ENCODE data around the gene ARL2BP. TPM values are rescaled to one million over a fixed set of nuclear protein-coding genes. Genes with fewer than 3 reads are reported as not detected.

Gene ARL2BP
- total and polyA plus RNA-seq, 2 of the 4 experiments (the other 2 are of a cell fraction), result 46.9 to 73.7 TPM

GRCh38 chr16:57279780-57280638, 35.0 kb downstream of the ARL2BP start:
- no peak overlapping the region for H3K23ac ChIP-seq (ENCODE audit: low read depth, low read length)
- no peak overlapping the region for H3K4me3 ChIP-seq (ENCODE audit: insufficient read depth, low read depth, low read length)
- no peak overlapping the region for H2BK120ac ChIP-seq (ENCODE audit: low read depth, low read length)
- BruUV-seq (replicated peaks), result no TSS peak
- no peak overlapping the region for H4K8ac ChIP-seq (ENCODE audit: low read depth in 2 of 2, low read length in 2 of 2)
- no peak overlapping the region for H3K18ac ChIP-seq (ENCODE audit: low read depth, low read length)
- CTCF ChIA-PET, result no interaction called here
- DNase-seq (no peak), ATAC-seq (ENCODE audit: low read depth) (no peak)
- no peak overlapping the region for H2BK20ac ChIP-seq (ENCODE audit: low read depth, low read length)
- no peak overlapping the region for H3K4ac ChIP-seq (ENCODE audit: low read depth, low read length)
- no peak overlapping the region for H3K56ac ChIP-seq (ENCODE audit: extremely low read depth, insufficient read depth, low read length)
- POLR2A ChIA-PET (ENCODE audit: unreplicated experiment), result no interaction called here
- no peak overlapping the region for H3K14ac ChIP-seq (replicated peaks; ENCODE audit: low read depth, low read length)
- no peak overlapping the region for H2AFZ ChIP-seq (replicated peaks; ENCODE audit: low read length, poor library complexity)
- H3K9ac ChIP-seq (ENCODE audit: low read depth, low read length), result no peak overlapping the region
- H2AK9ac ChIP-seq (replicated peaks; ENCODE audit: low read depth, low read length, poor library complexity), result peak overlapping the region; percentile 61
- no peaks in the 10 kb centered on the region for H3K4me1 ChIP-seq (ENCODE audit: control insufficient read depth, insufficient read depth, low read length)
- H3K4me2 ChIP-seq (ENCODE audit: low read depth, low read length), result no peak overlapping the region
- in situ Hi-C loops (cut with MboI; ENCODE audit: low sequenced_read_pairs), result no loop called here
- H3K9me1 ChIP-seq (ENCODE audit: insufficient read depth, low read length), result no peaks in the 10 kb centered on the region
- 40% methylated on average over 1 of the region's 7 CpGs; no CpG with 5 or more reads in 1 of the 2 experiments for WGBS, 2 experiments (ENCODE audit: extremely low coverage in 2 of 2, insufficient read length in 1 of 2)
- H4K5ac ChIP-seq (ENCODE audit: low read depth, low read length), result no peak overlapping the region
- no peak overlapping the region for H2AK5ac ChIP-seq (ENCODE audit: low read depth, low read length)
- H4K20me1 ChIP-seq (ENCODE audit: insufficient read depth, low read length), result peaks cover 3% of the 10 kb centered on the region; the same call in 1 of the 2 replicates
- no peaks in the 10 kb centered on the region for H3K36me3 ChIP-seq (ENCODE audit: control insufficient read depth, insufficient read depth, low read length)
- H3K79me1 ChIP-seq (ENCODE audit: low read depth in 1 of 2, low read length in 2 of 2), result no peaks in the 10 kb centered on the region
- no peak overlapping the region for H2BK5ac ChIP-seq (ENCODE audit: low read depth, low read length, poor library complexity, severe bottlenecking)
- H3K27ac ChIP-seq (ENCODE audit: insufficient read depth, low read length), result no peak overlapping the region
- intact Hi-C loops (cut with micrococcal nuclease), result no loop called here
- H2BK15ac ChIP-seq (ENCODE audit: low read depth, low read length), result no peak overlapping the region
- no peak overlapping the region for H4K91ac ChIP-seq (ENCODE audit: insufficient read depth, low read depth, low read length)
- dilution Hi-C loops (cut with HindIII; ENCODE audit: low sequenced_read_pairs, unreplicated experiment), result no loop called here
- H3K9me3 ChIP-seq (ENCODE audit: control insufficient read depth, insufficient read depth, low read length), result no peaks in the 10 kb centered on the region
- peaks cover 55% of the 10 kb centered on the region for H3K27me3 ChIP-seq (ENCODE audit: control insufficient read depth, insufficient read depth, low read length)
- TF ChIP-seq RFX5 (IDR thresholded peaks at IDR 0.05; ENCODE audit: low read depth, low read length) (no peak), MAFK (IDR thresholded peaks at IDR 0.05; ENCODE audit: low read depth, low read length) (no peak), FOS (IDR thresholded peaks at IDR 0.05; ENCODE audit: low read depth, low read length) (no peak), RCOR1 (IDR thresholded peaks at IDR 0.05; ENCODE audit: insufficient replicate concordance, low read length) (no peak), ELK1 (IDR thresholded peaks at IDR 0.05; ENCODE audit: borderline replicate concordance, low read depth, low read length) (no peak), CTCF (conservative IDR thresholded peaks at IDR 0.05; ENCODE audit: low read depth, low read length) (no peak), RAD21 (IDR thresholded peaks at IDR 0.05; ENCODE audit: low read length) (no peak), MXI1 (IDR thresholded peaks at IDR 0.05; ENCODE audit: borderline replicate concordance, low read depth, low read length) (no peak), MAZ (IDR thresholded peaks at IDR 0.05; ENCODE audit: borderline replicate concordance, low read depth, low read length) (no peak), USF2 (IDR thresholded peaks at IDR 0.05; ENCODE audit: low read depth, low read length) (no peak), BHLHE40 (IDR thresholded peaks at IDR 0.05; ENCODE audit: low read depth, low read length) (no peak), NFE2L2 (IDR thresholded peaks at IDR 0.05; ENCODE audit: low read depth, low read length) (no peak), CHD1 (IDR thresholded peaks at IDR 0.05; ENCODE audit: low read depth, low read length) (no peak), SMC3 (IDR thresholded peaks at IDR 0.05; ENCODE audit: low read depth, low read length) (no peak), CEBPB (IDR thresholded peaks at IDR 0.05; ENCODE audit: low read depth, low read length) (no peak)
